GM19455 (cell line): ENCODE results near the gene FBXL2.

Source experiments
- ATAC-seq: cut with Tn5 transposase; IDR thresholded peaks from one replicate; pipeline ENCODE4 v1.9.1; 2021; ENCODE audit not compliant: unreplicated experiment

Gene FBXL2, protein sequence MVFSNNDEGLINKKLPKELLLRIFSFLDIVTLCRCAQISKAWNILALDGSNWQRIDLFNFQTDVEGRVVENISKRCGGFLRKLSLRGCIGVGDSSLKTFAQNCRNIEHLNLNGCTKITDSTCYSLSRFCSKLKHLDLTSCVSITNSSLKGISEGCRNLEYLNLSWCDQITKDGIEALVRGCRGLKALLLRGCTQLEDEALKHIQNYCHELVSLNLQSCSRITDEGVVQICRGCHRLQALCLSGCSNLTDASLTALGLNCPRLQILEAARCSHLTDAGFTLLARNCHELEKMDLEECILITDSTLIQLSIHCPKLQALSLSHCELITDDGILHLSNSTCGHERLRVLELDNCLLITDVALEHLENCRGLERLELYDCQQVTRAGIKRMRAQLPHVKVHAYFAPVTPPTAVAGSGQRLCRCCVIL

DNA sequence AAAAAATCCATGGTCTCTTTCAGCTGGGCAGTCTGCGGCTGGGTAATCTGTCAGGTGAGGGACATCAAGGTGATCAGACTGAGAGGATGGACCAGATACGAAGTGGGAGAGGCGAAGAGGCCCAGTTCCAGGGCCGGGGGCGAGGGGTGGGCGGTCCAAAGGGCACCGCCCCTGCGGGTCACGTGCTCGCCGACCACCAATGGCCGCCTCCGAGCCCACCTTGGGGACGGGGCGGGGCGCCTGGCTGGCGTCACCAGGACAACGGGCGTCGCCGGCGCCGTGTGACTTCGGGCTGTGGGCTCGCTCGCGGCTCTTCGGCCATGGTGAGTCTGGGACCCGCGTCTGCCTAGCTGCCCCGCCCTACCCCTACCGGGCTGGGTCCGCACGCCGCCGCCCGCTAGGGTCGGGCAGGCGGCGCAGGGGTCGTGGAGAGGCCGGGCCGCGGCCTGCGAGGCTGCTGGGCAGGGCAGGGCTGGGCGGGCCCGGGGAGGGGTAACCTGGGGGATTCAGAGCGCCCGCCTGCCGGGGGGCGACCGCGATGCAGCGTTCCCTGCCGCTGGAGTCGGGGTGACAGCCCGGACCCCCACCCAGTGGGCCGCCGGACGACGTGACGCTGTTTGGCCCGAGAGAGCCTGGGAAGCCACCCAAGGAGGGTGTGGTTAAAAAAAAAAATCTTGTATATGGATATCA lies at the start of gene FBXL2:
FBXL2 (plus strand) TSS at position 250 of the 690 bp plus-strand sequence; CDS start at position 321, 71 bp downstream.
- peak; percentile 86 for ATAC-seq

DNA sequence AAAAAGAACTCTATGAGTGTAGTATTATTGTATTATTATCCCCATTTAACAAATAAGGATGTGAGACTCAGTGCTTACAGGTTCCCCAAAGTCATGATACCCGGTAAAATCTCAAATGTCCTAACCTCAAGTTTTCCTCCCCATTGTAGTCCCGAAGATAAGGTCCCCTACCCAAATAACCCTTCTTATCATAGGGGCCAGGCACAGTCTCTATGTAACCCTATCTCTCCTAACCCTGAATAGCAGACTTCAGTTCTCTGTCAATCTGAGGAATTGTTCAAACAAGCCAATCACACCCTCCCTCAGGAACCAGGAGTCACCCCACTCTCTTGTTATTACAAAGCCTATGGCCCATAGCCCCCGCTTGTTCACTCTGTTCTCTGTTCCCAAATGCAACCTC lies 48.2 kb upstream of the FBXL2 start:
- ATAC-seq, result no peak

DNA sequence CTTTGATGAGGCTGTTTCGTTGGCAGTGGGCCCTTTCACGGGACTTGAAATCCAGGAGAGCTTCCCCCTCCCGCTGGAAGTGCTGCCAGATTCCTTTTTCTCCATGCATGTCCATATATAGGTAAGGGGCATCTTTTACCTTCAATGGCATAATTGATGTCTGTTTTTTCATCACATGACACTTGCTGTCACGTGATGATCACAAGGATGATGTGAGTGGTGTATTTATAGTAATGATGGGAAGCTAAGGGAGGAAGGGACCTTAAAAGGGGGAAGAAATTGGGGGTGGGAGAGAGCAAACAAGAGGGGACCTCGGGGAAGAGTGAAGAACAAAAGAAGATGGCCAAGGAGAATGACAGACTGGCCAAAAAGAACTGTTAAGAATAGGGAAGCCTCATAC lies 47.3 kb upstream of the FBXL2 start:
- no peak for ATAC-seq

DNA sequence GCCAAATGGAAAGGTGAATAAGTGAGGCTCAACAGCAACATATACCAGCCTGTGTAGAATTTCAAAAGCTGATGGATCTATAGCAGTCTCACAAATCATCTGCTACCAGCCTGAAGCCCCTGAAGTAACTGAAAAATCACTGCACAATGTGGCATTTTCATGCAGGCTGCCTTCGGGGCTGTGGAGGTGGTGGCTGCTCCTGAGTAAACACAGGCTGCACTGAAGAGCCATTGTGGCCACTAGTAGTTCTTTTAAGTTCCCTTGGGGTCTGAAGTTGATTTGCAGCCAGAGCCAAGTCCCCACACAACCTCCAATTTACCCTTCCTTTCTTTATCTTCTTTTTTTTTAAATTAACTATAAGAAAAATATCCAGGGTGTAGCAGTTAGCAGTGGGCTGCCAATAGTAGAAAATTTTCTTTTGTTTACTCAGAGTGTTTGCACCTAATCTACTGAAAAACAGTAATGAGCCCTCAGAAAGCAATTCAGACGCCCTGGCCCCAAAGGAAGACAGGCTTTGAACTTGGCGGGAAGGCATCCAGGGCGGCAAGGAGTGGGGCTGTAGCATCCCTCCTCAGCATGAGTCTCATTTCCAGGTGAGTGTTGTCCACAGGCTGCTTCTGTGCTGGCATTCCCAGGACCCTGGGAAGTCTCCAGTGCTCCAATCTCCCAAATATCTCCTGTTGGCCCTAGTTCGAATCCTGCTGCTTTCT lies 45.3 kb upstream of the FBXL2 start:
- ATAC-seq, result no peak

DNA sequence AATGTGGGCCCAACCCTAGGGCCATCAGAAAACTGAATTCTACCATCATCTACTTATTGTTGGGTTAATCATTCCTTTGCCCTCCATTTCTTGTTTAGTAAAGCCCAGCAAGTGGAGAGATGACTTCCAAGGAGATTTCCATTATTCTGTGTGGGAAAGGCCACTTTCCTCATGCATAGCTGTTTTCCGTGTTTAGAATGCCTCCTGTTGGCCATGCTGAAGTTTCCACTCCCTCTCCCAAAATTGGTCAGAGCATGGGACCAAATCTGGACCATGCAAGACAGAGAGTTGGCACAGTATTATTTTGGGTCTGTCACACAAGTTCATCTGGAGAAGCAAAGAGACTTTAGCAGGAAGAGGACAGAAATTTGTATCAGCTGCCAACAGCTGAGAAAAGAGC lies 43.4 kb upstream of the FBXL2 start:
- no peak for ATAC-seq

DNA sequence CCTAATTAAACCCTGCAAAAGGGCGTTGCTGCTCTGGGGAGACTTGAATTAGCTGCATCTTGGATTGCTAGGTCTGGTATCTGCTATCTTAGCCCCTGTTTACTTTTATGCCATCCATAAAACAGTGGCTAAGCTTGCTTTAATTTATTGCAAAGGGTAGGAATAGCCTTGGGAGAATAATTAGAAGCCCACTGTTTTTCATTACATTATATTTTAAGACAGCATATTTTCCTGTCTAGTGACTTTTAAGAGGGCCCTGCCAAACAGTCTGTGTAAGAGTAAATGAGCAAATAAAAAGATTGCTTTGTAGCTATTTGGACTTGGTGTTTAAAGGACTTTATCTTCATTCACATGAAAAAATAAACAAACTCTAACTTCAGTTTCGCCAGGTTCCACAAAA lies 41.2 kb upstream of the FBXL2 start:
- no peak for ATAC-seq

DNA sequence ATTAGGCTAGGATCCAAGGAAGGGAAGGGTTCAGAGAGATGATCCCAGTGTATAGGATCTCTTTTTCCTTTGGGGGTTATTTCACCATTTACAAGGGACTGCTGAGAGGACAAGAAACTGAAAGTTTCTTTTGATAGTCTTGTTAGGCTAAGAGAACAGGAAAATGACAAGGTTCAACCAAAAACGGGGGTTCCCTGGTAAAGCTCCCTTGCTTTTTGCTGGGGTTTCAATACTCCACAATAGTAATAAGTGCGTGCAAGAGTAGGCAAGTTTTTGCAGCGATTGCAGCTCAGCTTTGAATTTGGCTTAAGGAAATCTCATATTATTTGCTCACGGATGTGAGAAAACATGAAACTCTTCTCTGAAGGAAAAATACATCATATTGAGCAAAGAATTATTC lies 39.8 kb upstream of the FBXL2 start:
- ATAC-seq, result no peak

DNA sequence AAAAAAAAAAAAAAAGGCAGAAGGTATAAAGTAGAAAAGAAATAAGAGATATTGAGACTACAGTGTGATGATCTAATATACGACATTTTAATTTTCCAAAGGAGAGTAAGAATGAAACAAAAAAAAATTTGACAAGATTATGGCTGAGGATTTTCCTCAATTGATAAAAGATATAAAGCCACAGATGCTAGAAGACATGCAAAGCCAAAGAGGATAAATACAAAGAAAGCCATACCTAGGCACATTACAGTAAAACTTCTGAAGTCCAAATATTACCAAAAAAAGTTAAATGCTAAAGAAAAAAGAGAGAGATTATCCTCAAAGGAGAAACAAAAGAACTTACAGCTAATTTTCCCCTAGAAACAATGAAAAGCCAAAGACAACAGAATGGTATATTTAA lies 38.3 kb upstream of the FBXL2 start:
- no peak for ATAC-seq

DNA sequence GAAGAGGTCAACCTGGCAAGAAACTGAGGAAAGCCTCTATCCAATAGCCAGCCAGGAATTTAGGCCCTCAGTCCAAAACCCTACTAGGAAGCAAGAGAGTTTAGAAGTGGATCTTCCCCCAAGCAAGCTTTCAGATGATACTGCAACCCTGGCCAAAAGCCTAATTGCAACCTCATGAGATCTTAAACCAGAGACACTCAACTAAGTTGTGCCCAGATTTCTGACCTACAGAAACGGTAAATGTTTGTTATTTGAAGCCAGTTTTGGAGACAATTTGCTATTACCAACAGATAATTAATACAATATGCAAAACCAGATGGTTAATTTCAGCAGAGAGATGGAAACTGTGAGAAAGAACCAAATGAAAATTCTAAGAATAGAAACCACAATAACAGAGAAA lies 37.0 kb upstream of the FBXL2 start:
- ATAC-seq, result no peak

DNA sequence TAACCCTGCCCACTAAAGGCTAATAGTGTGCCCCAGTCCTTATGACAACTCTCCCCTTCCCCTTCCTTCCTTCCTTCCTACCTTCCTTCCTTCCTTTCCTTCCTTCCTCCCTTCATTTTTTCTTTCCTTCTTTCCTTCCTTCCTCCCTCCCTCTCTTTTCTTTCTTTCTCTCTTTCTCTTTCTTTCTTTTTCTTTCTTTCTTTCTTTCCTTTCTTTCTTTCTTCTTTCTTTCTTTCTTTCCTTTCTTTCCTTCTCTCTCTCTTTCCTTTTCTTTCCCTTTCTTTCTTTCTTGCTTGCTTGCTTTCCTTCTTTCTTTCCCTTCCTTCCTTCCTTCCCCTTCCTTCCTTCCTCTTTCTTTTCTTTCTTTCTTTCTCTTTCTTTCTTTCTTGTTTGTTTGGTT lies 30.5 kb upstream of the FBXL2 start:
- ATAC-seq, result no peak

DNA sequence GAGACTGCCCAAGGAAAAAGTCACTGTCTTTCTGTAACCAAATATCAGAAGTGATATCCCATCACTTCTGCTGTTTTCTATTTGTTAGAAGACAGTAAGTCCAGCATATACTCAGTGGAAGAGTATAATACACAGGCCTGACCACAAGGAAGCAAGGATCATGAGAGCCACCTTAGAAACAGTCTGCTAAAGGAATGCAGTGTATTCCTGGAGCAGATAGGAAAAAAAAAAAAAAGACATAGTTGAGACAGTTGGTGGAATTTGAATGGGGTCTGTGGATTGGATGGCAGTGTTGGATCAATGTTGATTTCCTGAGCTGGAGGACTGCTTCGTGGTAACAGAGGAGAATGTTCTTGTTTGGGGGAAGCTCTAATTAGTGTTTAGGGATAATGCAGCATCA lies 26.5 kb upstream of the FBXL2 start:
- ATAC-seq, result no peak

DNA sequence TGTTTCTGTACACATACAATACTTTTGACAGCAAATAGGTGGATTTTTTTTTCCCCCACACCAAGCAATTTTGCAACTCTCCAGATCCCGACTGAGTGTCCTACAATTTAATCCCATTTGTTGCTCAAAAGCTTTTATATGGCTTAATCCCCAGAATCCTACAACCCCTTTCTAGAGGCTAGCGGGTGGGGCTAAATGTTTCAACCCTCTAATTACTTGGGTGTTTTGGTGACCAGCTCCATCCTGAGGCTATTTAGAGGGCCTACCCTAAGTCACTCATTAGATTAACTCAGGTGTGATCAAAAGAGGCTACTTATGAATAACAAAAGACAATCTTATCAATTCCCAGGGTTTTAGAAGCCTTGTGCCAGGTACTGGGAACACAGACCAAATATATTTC lies 21.0 kb upstream of the FBXL2 start:
- no peak for ATAC-seq

DNA sequence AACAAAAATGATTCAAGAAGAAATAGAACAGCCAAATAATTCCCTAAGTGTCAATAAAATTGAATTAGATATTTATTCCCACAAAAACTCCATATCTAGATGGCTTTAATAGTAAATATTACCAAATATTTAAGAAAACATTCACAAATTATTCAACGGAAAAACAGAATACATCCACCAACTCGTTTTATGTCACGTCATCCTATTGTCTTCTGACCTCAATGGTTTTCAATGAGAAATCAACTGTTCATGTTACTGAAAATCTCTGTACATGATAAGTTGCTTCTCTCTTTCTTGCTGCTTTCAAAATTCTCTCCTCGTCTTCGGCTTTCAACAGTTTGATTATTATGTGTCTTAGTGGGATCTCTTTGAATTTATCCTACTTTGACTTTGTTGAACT lies 17.1 kb upstream of the FBXL2 start:
- ATAC-seq, result no peak

DNA sequence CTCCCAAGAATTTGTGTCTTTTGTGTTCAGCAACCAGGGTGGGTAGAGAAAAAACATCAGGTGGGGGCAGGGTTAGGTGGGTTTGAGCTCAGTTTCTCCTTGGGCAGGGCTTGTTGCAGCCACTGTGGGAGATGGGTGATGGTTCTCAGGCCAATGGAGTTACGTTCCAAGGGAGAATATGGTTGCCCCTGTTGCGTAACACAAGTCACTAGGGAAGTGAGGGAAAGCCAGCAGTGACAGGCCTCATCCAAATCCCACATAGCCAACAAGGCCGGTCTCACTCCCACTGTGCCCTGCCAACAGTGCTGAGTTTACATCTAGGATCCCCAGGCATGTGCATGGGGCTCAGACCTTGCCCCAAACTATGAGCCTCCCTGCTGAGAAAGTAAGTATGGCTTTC lies 7.9 kb upstream of the FBXL2 start:
- ATAC-seq, result no peak

DNA sequence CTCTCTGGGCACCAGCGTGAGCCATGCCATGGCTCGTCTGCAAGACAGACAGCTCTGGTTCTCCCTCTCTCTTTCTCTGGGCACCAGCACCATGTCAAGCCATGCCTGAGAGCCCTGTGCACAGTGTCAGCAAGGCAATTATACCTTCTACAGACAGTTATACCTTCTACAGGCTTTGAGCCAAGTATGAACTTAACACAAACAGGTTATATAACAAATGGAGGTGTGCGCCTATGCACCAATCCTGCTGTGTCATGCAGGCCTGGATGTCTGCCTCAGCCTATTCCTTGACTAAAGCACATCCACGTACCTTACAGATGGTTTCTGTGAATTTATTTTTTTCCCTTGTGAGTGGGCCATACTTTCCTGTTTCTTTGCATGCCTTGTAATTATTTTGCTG lies 5.9 kb upstream of the FBXL2 start:
- ATAC-seq, result no peak

DNA sequence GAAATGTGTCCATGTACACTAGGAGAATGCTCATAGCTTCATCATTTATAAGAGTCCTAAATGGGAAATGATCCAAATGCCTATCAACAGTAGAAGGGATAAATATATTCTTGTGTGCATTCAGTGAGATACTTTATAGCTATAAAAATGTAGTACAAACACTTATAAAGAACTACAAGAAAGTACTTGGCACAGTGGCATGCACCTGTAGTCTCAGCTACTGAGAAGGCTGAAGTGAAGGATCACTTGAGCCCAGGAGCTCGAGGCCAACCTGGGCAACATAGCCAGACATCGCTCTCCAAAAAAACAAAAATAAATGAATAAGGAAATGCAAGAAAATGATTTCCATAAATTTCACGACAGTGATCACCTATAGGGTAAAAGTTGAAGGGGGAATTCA lies 3.6 kb upstream of the FBXL2 start:
- ATAC-seq, result no peak

DNA sequence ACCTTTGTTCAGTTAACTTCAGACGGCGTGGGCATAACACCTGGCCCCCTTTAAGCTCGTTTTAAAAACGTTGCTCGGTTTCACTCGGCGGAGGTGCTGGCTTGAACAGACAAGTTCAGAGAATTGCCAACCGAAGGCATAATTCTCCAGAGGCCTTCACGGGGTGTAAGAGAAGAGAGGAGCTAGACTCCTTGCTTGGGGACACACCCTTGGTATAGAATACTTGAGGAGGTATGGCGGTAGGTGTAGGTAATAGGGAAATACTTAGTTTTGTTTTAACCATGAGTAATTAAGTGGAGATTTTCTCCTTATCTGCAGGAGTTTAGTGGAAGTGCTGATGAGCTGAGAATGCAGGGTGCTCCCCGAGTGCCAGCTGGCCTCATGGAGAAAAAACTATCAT lies 921 bp downstream of the FBXL2 start:
- no peak for ATAC-seq

DNA sequence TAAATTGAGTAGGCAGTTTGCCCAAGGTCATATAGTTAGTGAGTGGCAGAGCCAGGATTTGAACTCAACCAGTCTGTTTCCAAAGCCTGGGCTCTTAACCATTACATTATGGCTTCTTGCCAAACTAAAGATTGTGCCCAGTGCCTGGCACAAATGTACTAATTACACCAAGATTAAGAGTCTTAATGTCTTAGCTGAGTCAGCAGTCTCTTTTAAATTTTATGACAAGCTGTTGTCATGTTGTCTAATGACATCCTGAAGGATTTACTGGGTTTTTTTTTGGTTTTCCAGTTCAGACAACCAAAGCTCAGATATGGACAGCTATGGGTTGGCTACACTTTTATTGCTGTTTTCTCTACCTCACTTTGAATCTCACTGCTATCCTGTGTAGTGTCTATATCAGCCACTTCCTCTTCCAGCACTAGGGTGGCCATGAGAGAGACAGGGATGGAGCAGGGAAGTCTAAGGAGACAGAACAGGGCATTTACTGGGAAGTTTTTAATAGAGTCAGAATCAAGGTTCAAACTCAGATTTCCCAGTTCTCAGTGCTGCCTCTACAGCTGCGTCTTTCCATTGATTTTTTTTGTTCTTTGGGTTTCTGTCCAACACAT lies 10.5 kb downstream of the FBXL2 start:
- ATAC-seq, result no peak

DNA sequence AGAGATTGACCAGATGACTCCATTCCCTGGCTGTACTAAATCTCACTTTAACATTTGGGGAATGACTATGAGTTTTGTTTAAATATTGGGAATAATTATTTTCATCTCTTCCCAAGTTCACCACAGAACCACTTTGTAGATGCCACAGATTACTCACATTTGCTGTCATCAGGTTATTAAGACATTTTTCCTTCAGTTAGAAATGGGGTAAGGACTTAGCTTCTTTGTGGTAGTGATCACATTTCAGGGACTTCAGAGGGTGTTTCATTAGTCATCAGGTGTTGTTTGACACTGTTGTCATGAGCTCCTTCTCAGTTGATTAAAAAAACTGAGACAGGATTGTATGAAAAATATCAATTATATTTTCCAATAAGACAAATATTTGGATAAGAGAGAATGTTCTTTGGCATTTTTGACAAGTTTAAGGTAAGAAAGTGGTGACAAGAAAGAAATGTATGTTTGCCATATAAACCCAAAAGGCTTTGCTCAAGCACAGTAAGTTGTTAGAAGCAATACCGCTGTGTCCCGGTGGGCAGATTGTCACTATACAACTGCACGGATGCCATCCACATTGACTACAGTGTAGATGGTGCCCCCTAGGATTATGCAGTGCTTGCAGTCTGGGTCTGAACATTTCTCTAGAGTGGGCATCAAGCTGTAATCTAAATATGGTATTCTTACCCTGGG lies 22.3 kb downstream of the FBXL2 start:
- no peak for ATAC-seq

DNA sequence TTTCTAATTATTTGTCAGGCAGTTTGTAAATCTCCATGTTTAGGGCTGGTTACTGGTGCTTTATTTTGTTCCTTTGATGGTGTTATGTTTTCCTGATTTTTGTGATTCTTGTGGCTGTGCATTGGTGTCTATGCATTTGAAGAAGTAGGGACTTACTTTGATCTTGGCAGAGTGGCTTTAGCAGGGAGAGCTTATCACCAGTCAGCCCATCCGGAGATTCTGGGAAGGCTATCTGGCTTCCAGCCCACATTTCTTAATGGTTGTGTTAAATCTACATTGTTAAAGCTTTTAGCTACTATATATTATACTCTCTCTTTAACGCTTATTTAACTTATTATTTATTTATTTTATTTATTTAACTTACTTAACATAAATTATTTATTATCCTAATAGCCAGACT lies 35.1 kb downstream of the FBXL2 start:
- ATAC-seq, result no peak

DNA sequence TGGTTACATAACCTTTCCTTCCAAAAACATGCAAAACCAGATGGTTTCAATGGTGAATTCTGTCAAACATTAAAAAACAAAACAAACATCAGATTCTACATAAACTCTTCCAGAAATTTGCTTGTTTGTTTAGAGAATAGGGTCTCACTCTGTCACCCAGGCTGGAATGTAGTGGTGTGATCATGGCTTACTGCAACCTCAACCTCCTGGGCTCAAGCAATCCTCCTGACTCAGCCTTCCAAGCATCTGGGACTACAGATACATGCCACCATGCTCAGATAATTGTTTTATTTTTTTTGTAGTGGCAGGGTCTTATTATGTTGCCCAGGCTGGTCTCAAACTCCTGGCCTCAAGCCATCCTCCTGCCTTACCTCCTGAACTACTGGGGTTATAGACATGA lies 36.1 kb downstream of the FBXL2 start:
- no peak for ATAC-seq
